Neutrophil (primary cell): ENCODE data around the gene TCERG1L.

Source experiments
- H3K27ac ChIP-seq: fragments of 200-600 bp; sonication (generic); 2 replicates; pipeline ENCODE4 v1.5.1; 2016; ENCODE audit warnings: mild to moderate bottlenecking, moderate library complexity
- H3K27me3 ChIP-seq: fragments of 200-600 bp; sonication (generic); 2 replicates; pipeline ENCODE4 v1.6.0; 2016; ENCODE audit warnings: mild to moderate bottlenecking
- H3K36me3 ChIP-seq: fragments of 200-600 bp; sonication (generic); 2 replicates; pipeline ENCODE4 v1.5.1; 2017
- H3K4me1 ChIP-seq, 2 experiments: fragments of 200-600 bp in 1 of 2; sonication (generic) in 1 of 2; 1 replicate in 1 of 2; 2 replicates in 1 of 2; pipeline versions ENCODE4 v1.5.1 to v1.6.1; 2013 to 2016; ENCODE audit warnings: low read depth in 1 of 2, low read length in 1 of 2, mild to moderate bottlenecking in 1 of 2, moderate library complexity in 1 of 2; ENCODE audit not compliant: control insufficient read depth in 1 of 2, insufficient read depth in 1 of 2
- H3K4me3 ChIP-seq, 2 experiments: fragments of 200-600 bp in 1 of 2; sonication (generic) in 1 of 2; 1 replicate in 1 of 2; 2 replicates in 1 of 2; pipeline ENCODE4 v1.5.1; 2013 to 2016; ENCODE audit warnings: low read depth in 1 of 2, low read length in 1 of 2, mild to moderate bottlenecking in 1 of 2, moderate library complexity in 1 of 2
- H3K9me3 ChIP-seq: fragments of 200-600 bp; sonication (generic); 2 replicates; pipeline ENCODE4 v1.5.1; 2016
- CTCF ChIP-seq: fragments of 200-600 bp; sonication (generic); IDR thresholded peaks from 2 replicates; pipeline ENCODE4 v1.5.1; 2016; ENCODE audit warnings: antibody characterized with exemption

The TCERG1L gene

GRCh38 chr10:131078131-131078881 is 233.2 kb downstream of the TCERG1L start:
- Histone ChIP-seq H3K4me1 (no peaks in the 10 kb centered on the region), H3K9me3 (no peaks in the 10 kb centered on the region), H3K36me3 (no peaks in the 10 kb centered on the region), H3K27me3 (no peaks in the 10 kb centered on the region), H3K27ac (no peak overlapping the region), H3K4me3 (no peak overlapping the region)
- TF ChIP-seq CTCF: no peak

- Histone ChIP-seq H3K9me3 (no peaks in the 10 kb centered on the region), H3K27ac (no peak overlapping the region), H3K4me1 (no peaks in the 10 kb centered on the region), H3K27me3 (no peaks in the 10 kb centered on the region), H3K4me3 (no peak overlapping the region), H3K36me3 (no peaks in the 10 kb centered on the region)
- no peak for TF ChIP-seq CTCF
Observed at GRCh38 chr10:131077724-131078123, 233.8 kb downstream of the TCERG1L start.

GRCh38 chr10:131077031-131077430 is 234.5 kb downstream of the TCERG1L start:
- no peaks in the 10 kb centered on the region for H3K36me3 ChIP-seq
- no peak for TF ChIP-seq CTCF
- H3K27ac ChIP-seq: no peak overlapping the region
- H3K27me3 ChIP-seq: no peaks in the 10 kb centered on the region
- H3K4me3 ChIP-seq: no peak overlapping the region
- H3K4me1 ChIP-seq: no peaks in the 10 kb centered on the region
- H3K9me3 ChIP-seq: no peaks in the 10 kb centered on the region

GRCh38 chr10:131076356-131076755 is 235.2 kb downstream of the TCERG1L start:
- Histone ChIP-seq H3K4me3 (no peak overlapping the region), H3K27ac (no peak overlapping the region), H3K4me1 (no peaks in the 10 kb centered on the region), H3K9me3 (no peaks in the 10 kb centered on the region), H3K27me3 (no peaks in the 10 kb centered on the region), H3K36me3 (no peaks in the 10 kb centered on the region)
- no peak for TF ChIP-seq CTCF

- no peak overlapping the region for H3K4me3 ChIP-seq
- H3K9me3 ChIP-seq: no peaks in the 10 kb centered on the region
- TF ChIP-seq CTCF: no peak
- no peaks in the 10 kb centered on the region for H3K4me1 ChIP-seq
- H3K36me3 ChIP-seq: no peaks in the 10 kb centered on the region
- no peak overlapping the region for H3K27ac ChIP-seq
- no peaks in the 10 kb centered on the region for H3K27me3 ChIP-seq
Observed at GRCh38 chr10:131075218-131075770, 236.2 kb downstream of the TCERG1L start.
